OCI-LY1 (cell line): ENCODE data around the gene STEAP4.

Experiments used
- H2AFZ ChIP-seq: fragments of 200-600 bp; sonication (generic), shearing (Covaris generic); 2 replicates; pipeline ENCODE4 v1.6.0; 2014; ENCODE audit warnings: antibody characterized with exemption, mild to moderate bottlenecking, low read length
- H3F3A ChIP-seq: fragments of 200-600 bp; sonication (generic), shearing (Covaris generic); 2 replicates; pipeline ENCODE4 v1.6.0; 2014; ENCODE audit warnings: mild to moderate bottlenecking, antibody characterized with exemption, low read length, moderate library complexity; ENCODE audit not compliant: insufficient read depth
- H3K27ac ChIP-seq: fragments of 200-600 bp; sonication (generic); 2 replicates; pipeline ENCODE4 v1.5.1; 2014; ENCODE audit warnings: low read length, mixed run types, mild to moderate bottlenecking, low read depth; ENCODE audit not compliant: poor library complexity, severe bottlenecking
- H3K27me3 ChIP-seq: fragments of 200-600 bp; sonication (generic); 2 replicates; pipeline ENCODE4 v1.6.0; 2014; ENCODE audit warnings: antibody characterized with exemption, mild to moderate bottlenecking, low read length, moderate library complexity; ENCODE audit not compliant: insufficient read depth
- H3K36me3 ChIP-seq: fragments of 200-600 bp; sonication (generic); 2 replicates; pipeline ENCODE4 v1.6.1; 2014; ENCODE audit warnings: mild to moderate bottlenecking, antibody characterized with exemption, low read length, moderate library complexity, mixed read lengths; ENCODE audit not compliant: insufficient read depth
- H3K4me1 ChIP-seq: fragments of 200-600 bp; sonication (generic); 2 replicates; pipeline ENCODE4 v1.5.1; 2014; ENCODE audit warnings: mild to moderate bottlenecking, low read length, moderate library complexity; ENCODE audit not compliant: insufficient read depth, severe bottlenecking
- H3K4me2 ChIP-seq: fragments of 200-600 bp; sonication (generic), shearing (Covaris generic); 2 replicates; pipeline ENCODE4 v1.6.1; 2014; ENCODE audit warnings: low read length
- H3K4me3 ChIP-seq: fragments of 200-600 bp; sonication (generic); 2 replicates; pipeline ENCODE4 v1.5.1; 2014; ENCODE audit warnings: low read length, low read depth, mild to moderate bottlenecking, mixed read lengths; ENCODE audit not compliant: poor library complexity, severe bottlenecking
- H3K79me2 ChIP-seq: fragments of 200-600 bp; shearing (Covaris generic); 2 replicates; pipeline ENCODE4 v1.6.1; 2016; ENCODE audit warnings: mixed run types, low read length, mixed read lengths; ENCODE audit not compliant: insufficient read depth
- H3K9ac ChIP-seq: fragments of 200-600 bp; sonication (generic), shearing (Covaris generic); 2 replicates; pipeline ENCODE4 v1.6.1; 2014; ENCODE audit warnings: mild to moderate bottlenecking, low read length, mixed read lengths
- H3K9me2 ChIP-seq: fragments of 200-600 bp; sonication (generic), shearing (Covaris generic); 2 replicates; pipeline ENCODE4 v1.6.1; 2014; ENCODE audit warnings: low read depth, mild to moderate bottlenecking, low read length, mixed read lengths
- H3K9me3 ChIP-seq: fragments of 200-600 bp; shearing (Covaris generic); 2 replicates; pipeline ENCODE4 v1.6.1; 2014; ENCODE audit warnings: low read length, mixed read lengths
- H4K20me1 ChIP-seq: fragments of 200-600 bp; sonication (generic), shearing (Covaris generic); 2 replicates; pipeline ENCODE4 v1.6.0; 2016; ENCODE audit warnings: mild to moderate bottlenecking, low read length; ENCODE audit not compliant: insufficient read depth
- CTCF ChIP-seq: fragments of 200-600 bp; sonication (generic), shearing (Covaris generic); IDR thresholded peaks from 2 replicates; pipeline ENCODE4 v1.5.1; 2017; ENCODE audit warnings: mild to moderate bottlenecking, antibody characterized with exemption, low read length, moderate library complexity, mixed read lengths
- EZH2 ChIP-seq: fragments of 200-600 bp; sonication (generic), shearing (Covaris generic); IDR thresholded peaks from 2 replicates; pipeline ENCODE4 v1.8.0; 2017; ENCODE audit warnings: borderline replicate concordance, mixed run types, mild to moderate bottlenecking, antibody characterized with exemption, low read length, moderate library complexity, mixed read lengths

The STEAP4 gene

GRCh38 chr7:88305044-88305443 lies 1.6 kb downstream of the STEAP4 start:
- H2AFZ ChIP-seq, result no peak overlapping the region
- H3K36me3 ChIP-seq, result no peaks in the 10 kb centered on the region
- no peak overlapping the region for H3K4me2 ChIP-seq
- TF ChIP-seq CTCF, result no peak
- TF ChIP-seq EZH2, result no peak
- no peaks in the 10 kb centered on the region for H3K79me2 ChIP-seq
- no peak overlapping the region for H3K9ac ChIP-seq
- no peaks in the 10 kb centered on the region for H3K9me3 ChIP-seq
- H3F3A ChIP-seq, result no peaks in the 10 kb centered on the region
- H3K27ac ChIP-seq, result no peak overlapping the region
- H3K4me3 ChIP-seq, result no peak overlapping the region
- H4K20me1 ChIP-seq, result no peaks in the 10 kb centered on the region
- H3K27me3 ChIP-seq, result no peaks in the 10 kb centered on the region
- H3K4me1 ChIP-seq, result no peaks in the 10 kb centered on the region
- H3K9me2 ChIP-seq, result no peaks in the 10 kb centered on the region

- Histone ChIP-seq H3K4me1 (no peaks in the 10 kb centered on the region), H3K79me2 (no peaks in the 10 kb centered on the region), H3K27me3 (no peaks in the 10 kb centered on the region), H3F3A (no peaks in the 10 kb centered on the region), H2AFZ (no peak overlapping the region), H3K4me2 (no peak overlapping the region), H3K9me3 (no peaks in the 10 kb centered on the region), H3K27ac (no peak overlapping the region), H3K9ac (no peak overlapping the region), H3K4me3 (no peak overlapping the region), H3K36me3 (no peaks in the 10 kb centered on the region), H4K20me1 (no peaks in the 10 kb centered on the region), H3K9me2 (no peaks in the 10 kb centered on the region)
- TF ChIP-seq EZH2, result no peak
Observed at GRCh38 chr7:88302486-88302885, 4.2 kb downstream of the STEAP4 start.

GRCh38 chr7:88301924-88302323 lies 4.8 kb downstream of the STEAP4 start:
- no peak overlapping the region for H3K27ac ChIP-seq
- no peaks in the 10 kb centered on the region for H4K20me1 ChIP-seq
- H3F3A ChIP-seq, result no peaks in the 10 kb centered on the region
- H3K36me3 ChIP-seq, result no peaks in the 10 kb centered on the region
- no peak overlapping the region for H3K4me2 ChIP-seq
- no peaks in the 10 kb centered on the region for H3K9me3 ChIP-seq
- TF ChIP-seq CTCF (no peak), EZH2 (no peak)
- H3K9me2 ChIP-seq, result no peaks in the 10 kb centered on the region
- no peak overlapping the region for H2AFZ ChIP-seq
- no peaks in the 10 kb centered on the region for H3K4me1 ChIP-seq
- H3K9ac ChIP-seq, result no peak overlapping the region
- no peaks in the 10 kb centered on the region for H3K79me2 ChIP-seq
- H3K4me3 ChIP-seq, result no peak overlapping the region
- H3K27me3 ChIP-seq, result no peaks in the 10 kb centered on the region

- no peaks in the 10 kb centered on the region for H3K79me2 ChIP-seq
- no peaks in the 10 kb centered on the region for H3K9me2 ChIP-seq
- TF ChIP-seq EZH2, result no peak
- TF ChIP-seq CTCF, result no peak
- H3K9me3 ChIP-seq, result no peaks in the 10 kb centered on the region
- H3K36me3 ChIP-seq, result no peaks in the 10 kb centered on the region
- no peak overlapping the region for H3K9ac ChIP-seq
- no peak overlapping the region for H2AFZ ChIP-seq
- no peaks in the 10 kb centered on the region for H3K27me3 ChIP-seq
- H4K20me1 ChIP-seq, result no peaks in the 10 kb centered on the region
- no peaks in the 10 kb centered on the region for H3K4me1 ChIP-seq
- no peak overlapping the region for H3K27ac ChIP-seq
- H3F3A ChIP-seq, result no peaks in the 10 kb centered on the region
- no peak overlapping the region for H3K4me3 ChIP-seq
- H3K4me2 ChIP-seq, result no peak overlapping the region
Observed at GRCh38 chr7:88300401-88300945, 6.2 kb downstream of the STEAP4 start.
